GM18867 (cell line): ENCODE data around the gene RPL27.
A peak's percentile ranks its signal among the peaks of the same experiment; 100 is the strongest.
"Not testable (repeated sequence)": the region's sequence is repeated elsewhere in the genome, so short reads cannot be mapped to it uniquely, and the experiment has no call there.

Source experiments
- ATAC-seq: cut with Tn5 transposase; IDR thresholded peaks from one replicate; pipeline ENCODE4 v1.9.1; 2021; ENCODE audit warnings: mild to moderate bottlenecking, moderate library complexity; ENCODE audit not compliant: unreplicated experiment

RPL27 gene

GRCh38 chr17:42992872-42993271 is 5.3 kb upstream of the RPL27 start:
- no peak for ATAC-seq

- not testable (repeated sequence) for ATAC-seq
Measured at GRCh38 chr17:42993913-42994312, 4.3 kb upstream of the RPL27 start.

DNA sequence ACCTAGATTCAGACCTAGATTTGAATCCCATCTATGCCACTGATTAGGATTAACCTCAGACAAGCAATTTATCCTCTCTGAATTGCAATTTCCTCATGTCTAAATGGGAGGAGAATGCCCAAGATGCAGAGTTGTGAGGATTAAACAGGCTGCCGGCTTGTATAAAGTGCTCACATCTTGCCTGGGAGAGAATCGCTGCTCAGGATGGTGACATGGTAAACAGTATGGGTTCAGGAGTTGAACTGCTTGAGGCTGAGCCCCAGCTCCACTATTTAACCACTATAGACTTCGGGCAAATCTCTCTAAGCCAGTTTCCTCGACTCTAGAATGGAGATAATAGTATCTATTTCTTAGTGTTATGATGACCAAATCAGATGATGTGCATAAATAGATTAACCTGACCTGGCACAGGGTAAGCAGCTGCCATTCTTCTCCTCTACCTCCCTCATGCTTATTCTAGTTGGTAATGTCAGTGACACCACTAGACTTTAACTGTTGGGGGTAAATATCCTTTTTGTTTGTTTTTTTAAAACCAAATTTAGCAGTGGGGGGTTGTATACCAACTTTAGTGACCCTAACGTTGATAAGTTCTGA is 732 bp upstream of the RPL27 start:
- ATAC-seq: no peak

GRCh38 chr17:42999003-42999525 is 845 bp downstream of the RPL27 start:
- no peak for ATAC-seq

- ATAC-seq: not testable (repeated sequence)
Measured at GRCh38 chr17:43000894-43001293, 2.7 kb downstream of the RPL27 start.

- ATAC-seq: no peak
Measured at GRCh38 chr17:43003542-43004172, 5.4 kb downstream of the RPL27 start.

DNA sequence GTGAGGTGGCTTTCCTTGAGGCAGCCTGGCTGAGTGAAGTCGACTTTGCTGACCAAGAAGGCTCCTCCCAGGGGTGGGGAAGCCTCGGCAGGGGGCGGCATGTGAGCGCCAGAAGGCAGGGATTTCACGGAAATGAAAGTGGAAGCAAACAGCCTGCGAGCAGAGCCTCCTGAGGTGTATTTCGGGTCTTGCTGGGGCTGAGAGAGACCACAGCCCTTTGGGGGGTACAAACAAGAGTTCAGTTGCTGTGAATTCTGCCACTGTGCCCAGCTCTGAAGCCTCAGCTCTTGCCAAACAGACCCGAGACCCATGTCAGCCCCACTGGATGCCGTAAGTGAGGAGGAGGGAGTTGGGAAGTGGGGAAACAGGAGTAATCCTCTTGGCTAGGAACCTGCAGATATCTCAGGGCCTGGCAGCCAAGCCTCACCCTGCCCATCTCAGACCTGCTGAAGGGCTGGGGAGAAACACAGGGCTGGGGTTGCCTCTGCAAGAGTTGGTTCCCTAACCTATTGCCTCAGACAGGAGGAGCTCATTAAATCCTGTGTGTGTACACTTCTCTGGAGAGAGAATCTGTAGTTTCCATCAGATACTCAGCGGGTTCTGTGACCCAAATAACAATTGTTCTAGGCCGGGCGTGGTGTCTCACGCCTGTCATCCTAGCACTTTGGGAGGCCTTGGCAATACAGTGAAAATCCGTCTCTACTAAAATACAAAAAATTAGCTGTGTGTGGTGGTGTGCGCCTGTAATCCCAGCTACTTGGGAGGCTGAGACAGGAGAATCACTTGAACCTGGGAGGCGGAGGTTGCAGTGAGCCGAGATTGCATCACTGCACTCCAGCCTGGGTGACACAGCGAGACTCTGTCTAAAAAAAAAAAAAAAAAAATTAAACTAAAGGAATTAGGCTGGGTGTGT is 8.7 kb downstream of the RPL27 start, which contains the start of gene IFI35:
Gene IFI35 (plus strand): TSS at position 146 of the 913 bp plus-strand sequence. CDS start 164 bp downstream, at position 310.
- peak; percentile 78 for ATAC-seq

DNA sequence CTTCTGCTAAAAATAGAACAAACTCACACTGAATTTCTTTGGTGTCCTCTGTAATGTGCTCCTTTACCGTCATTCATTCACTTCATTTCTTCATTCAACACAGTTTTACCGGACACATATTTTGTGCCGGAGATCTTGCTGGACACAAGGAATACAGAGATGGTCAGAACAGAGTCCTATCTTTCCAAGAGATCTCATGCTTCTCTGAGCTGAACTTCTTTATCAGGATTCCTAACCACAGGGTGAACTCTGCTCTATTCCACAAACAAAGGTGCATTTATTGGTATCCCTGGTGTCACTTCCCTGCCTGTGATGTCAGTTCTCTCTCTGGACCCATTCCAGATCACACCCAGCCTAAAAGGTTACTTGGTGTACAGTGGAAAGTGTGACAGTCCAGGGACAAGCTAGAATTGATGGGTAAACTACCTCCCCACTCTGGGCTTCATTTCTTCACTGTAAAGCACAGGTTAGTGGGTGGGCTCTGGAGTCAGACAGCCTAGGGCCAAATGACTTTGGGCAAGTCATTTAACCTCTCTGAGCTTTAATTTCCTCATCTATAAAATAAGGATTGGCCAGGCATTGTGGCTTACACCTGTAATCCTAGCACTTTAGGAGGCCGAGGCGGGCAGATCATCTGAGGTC is 12.6 kb downstream of the RPL27 start:
- ATAC-seq: no peak

DNA sequence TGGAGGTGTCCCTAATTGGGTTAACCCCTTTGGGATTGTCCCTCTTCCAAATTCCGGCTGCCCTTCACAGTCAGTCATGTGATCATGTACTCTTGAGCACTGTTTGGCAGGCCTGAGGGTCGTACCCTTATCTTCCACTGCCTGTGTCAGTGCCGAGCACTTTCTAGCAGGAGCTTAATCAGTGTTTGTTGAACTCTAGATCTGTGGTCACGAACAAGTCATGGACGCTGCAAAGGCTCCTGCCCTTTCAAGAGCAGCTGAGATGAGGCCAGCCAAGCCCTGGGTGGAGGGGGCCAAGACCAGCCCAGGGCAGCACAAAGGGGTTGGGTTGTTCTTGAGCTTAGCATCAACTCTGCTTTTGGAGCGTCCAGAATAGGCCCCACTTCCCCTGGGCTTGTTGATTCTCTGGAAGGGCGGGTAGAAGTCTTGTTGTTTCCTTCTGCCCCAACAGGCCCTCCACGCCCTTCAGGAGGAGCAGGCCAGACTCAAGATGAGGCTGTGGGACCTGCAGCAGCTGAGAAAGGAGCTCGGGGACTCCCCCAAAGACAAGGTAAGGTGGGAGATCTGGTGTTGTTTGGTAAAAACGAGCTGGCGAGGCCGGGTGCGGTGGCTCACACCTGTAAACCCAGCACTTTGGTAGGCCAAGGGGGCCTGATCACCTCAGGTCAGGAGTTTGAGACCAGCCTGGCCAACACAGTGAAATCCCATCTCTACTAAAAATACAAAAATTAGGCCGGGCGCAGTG is 13.7 kb downstream of the RPL27 start:
- ATAC-seq: no peak

DNA sequence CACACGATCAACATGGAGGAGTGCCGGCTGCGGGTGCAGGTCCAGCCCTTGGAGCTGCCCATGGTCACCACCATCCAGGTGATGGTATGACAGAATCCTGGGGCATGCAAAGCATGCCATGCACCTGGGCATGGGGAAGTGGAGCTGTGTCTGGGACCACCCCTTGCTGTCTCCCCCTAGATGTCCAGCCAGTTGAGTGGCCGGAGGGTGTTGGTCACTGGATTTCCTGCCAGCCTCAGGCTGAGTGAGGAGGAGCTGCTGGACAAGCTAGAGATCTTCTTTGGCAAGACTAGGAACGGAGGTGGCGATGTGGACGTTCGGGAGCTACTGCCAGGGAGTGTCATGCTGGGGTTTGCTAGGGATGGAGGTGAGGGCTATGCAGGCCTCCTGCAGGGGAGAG is 15.1 kb downstream of the RPL27 start:
- no peak for ATAC-seq

- ATAC-seq: no peak
Measured at GRCh38 chr17:43014020-43014648, 15.9 kb downstream of the RPL27 start.

DNA sequence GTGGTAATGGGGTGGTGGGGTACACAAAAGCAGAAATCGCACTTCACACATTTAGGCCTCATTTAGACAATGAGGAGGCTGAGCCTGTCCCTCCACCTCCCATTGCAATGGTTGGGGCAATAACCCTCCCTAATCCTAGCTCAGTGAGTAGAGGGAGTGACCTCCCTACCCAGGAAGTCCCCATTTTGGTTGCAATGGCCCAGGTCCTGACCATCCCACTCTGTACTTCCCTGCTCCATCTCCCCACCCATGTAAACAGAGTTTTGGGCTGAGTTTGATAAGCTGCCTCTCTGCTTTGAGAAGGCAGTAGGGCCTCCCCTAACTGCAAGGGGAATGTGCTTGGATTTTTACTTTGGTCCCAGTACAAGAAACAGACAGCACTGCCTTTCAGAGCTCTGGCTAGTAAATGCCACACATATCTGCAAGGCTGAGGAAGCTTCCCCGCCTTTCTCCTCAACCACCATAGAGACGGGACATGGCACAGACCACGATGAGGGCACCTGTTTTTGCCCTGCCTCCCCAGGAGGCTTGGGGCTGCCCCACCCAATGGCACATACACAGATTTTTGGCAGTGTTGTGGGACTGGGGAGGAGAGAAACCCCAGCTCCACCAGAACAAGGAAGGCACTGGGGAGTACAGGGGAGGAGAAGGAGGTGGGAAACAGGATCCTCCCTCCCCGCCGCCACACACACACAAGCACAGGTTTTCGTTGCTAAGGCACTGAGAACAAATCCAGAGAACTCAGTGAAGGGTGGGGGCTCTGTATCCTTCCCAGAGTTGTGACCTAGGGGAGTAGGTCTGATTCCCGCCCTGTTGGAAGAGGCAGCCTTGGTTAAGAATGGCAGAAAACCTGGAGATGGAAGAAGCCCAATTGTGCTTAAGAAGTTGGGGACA is 16.7 kb downstream of the RPL27 start:
- ATAC-seq: no peak

DNA sequence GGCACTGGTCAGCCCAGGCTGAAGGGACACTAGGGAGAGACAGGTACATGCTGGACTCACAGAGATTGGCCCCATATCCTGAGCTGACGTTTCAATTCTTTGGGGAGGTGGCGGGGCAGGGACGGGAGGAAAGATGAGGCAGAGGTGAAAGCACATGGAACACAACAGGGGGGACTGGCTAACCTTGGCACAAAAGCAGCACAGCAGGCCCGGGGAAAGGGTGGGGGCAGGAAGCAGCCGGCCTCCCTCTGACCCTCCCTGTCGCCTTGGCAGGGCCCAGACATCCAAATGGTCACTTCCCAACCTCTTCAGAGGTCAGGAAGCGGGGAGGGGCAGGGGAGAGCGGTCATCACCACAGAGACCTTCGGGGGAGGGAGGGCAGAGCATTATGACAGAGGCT is 17.4 kb downstream of the RPL27 start:
- ATAC-seq: no peak

GRCh38 chr17:43016216-43016615 is 18.0 kb downstream of the RPL27 start:
- ATAC-seq: no peak

- no peak for ATAC-seq
Measured at GRCh38 chr17:43018008-43018853, 20.0 kb downstream of the RPL27 start.

DNA sequence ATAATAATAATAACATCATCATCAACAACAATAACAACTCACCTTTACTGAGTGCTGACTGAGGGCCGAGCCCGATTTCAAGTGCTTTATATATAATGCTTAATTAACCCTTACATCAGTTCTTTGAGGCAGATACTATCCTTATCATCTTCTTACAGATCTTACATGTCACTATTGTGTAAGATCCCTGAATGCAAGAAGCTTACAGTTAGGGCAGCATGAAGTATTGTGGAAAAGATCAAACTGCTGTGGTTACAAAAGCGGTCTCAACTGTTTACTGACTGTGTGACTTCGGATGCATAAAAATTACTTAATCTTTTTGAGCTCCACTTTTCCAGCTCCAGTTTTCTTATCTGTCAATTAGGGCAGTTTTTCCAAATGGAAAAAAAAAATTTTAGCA is 20.7 kb downstream of the RPL27 start:
- no peak for ATAC-seq

GRCh38 chr17:43019418-43019817 is 21.2 kb downstream of the RPL27 start:
- ATAC-seq: no peak

DNA sequence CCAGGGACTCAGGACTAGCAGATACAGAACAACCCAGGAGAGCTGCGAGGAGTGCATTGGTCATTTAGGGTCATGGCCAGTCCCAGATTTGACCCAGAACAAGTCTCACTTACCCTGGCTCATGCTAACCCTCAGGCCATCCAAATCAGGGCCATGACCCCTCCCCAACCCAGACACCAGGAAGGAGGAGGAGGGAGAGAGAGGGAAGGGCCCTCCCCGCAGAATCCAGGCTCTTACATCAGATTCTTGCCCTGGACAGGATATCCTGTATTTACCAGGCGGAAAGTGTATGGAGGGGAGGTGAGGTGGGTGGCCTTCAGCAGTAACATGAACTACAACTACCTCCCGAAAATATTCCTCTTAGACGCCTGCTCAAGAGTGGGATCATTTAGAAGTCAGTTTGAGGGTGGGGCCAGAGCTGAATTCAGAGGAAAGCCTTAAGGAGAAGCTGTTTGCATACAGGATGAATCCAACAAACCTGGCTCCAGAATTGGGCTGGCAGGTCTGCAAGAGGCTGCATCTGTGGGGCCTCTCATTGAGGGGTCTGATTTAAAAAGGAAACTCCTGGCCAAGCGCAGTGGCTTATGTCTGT is 21.9 kb downstream of the RPL27 start:
- no peak for ATAC-seq
